Measurements from ENCODE around the gene ATP8B2. TPM values are rescaled to one million over a fixed set of nuclear protein-coding genes. Genes with fewer than 3 reads are reported as not detected.
A peak's percentile ranks its signal among the peaks of the same experiment; 100 is the strongest.

Gene ATP8B2
- total RNA-seq, 4 donors from 2014 or later, result 14.4 to 34.4 (median 22.0) TPM

DNA sequence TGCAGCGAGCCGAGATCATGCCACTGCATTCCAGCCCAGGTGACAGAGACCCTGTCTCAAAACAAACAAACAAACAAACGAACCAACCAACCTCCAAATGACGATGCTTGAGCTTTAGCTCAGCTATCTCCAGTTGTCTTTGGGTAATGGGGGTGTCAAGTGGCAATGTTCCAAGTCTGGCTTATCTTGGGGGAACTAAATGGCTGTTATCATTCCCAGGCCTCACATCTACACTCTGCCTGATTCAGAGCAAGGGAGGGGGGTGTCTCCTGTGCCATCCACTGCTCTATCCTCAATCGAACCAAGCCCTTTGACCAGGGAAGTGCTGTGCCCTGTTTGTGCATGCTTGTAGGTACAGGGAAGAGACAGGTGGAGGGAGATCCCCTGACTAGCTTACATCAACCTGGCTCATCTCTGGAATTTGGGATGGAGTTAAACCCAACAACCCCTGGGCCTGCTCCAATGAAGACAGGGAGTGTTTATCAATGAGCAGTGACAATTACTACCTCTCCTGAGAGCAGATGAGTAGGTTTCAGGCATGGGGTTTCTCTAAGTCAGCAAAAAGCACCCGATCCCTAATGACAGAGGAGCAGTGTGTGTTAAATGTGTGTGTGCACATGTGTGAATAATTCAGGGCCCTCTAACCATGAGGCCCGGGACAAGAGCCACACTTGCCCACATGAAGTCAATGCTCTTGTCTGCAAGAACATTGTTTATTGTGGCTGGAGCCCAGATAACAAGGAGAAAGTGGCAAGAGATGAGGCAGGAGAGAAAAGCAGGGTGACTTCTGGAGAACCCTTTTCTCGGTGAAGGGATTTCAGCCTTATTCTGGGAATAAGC lies 59.5 kb downstream of the ATP8B2 start:
- no peaks in the 10 kb centered on the region for H3K36me3 ChIP-seq
- H3K4me1 ChIP-seq, result peaks cover 12% of the 10 kb centered on the region
- H3K9me3 ChIP-seq, result no peaks in the 10 kb centered on the region
- no peak for DNase-seq (ENCODE audit: low spot score in 2 of 2)
- H3K27ac ChIP-seq, result no peak overlapping the region
- H3K27me3 ChIP-seq, result no peaks in the 10 kb centered on the region
- no peak overlapping the region for H3K4me3 ChIP-seq
- no peak for TF ChIP-seq POLR2A (IDR thresholded peaks at IDR 0.05)
- TF ChIP-seq EP300 (IDR thresholded peaks at IDR 0.05), result no peak
- TF ChIP-seq POLR2AphosphoS5 (IDR thresholded peaks at IDR 0.05), result no peak
- TF ChIP-seq, protein P1, sequence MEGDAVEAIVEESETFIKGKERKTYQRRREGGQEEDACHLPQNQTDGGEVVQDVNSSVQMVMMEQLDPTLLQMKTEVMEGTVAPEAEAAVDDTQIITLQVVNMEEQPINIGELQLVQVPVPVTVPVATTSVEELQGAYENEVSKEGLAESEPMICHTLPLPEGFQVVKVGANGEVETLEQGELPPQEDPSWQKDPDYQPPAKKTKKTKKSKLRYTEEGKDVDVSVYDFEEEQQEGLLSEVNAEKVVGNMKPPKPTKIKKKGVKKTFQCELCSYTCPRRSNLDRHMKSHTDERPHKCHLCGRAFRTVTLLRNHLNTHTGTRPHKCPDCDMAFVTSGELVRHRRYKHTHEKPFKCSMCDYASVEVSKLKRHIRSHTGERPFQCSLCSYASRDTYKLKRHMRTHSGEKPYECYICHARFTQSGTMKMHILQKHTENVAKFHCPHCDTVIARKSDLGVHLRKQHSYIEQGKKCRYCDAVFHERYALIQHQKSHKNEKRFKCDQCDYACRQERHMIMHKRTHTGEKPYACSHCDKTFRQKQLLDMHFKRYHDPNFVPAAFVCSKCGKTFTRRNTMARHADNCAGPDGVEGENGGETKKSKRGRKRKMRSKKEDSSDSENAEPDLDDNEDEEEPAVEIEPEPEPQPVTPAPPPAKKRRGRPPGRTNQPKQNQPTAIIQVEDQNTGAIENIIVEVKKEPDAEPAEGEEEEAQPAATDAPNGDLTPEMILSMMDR (IDR thresholded peaks at IDR 0.05), result no peak
- WGBS, result 63% methylated on average over 8 of the region's 8 CpGs

DNA sequence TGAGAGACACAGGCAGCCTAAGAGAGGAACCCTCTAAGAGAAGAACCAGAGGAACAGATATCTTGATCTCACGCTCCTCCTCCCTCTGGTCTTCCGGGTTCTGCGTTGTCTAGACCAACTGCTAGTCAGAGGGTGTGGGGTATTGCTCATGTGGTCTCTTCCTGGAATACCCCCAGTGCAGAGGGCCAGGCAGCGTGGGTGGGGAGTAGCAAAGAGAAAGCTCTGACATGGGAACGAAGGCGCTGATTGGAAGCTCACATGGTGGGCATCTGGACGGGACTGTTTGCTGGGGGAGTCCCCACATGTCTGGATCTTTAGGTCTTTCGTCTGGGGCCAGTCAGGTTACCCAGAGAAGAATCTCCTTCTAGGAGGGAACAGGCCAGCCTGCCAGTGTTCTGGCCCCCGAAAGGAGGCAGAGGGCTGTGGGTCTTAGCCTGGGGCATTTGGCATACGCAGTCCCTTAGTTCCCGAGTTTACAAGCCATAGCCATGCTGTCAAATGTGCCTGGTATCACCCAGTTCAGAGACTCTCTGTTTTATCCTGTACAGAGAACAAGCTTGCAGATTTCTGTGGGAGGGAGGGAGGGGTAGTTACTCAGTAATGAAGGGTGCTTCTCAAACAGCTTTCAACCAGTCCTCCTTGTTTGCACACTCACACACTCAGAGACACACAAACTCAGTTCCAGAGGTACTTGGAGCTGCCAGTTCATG lies 61.5 kb downstream of the ATP8B2 start:
- H3K9me3 ChIP-seq, result no peaks in the 10 kb centered on the region
- 56% methylated on average over 11 of the region's 11 CpGs for WGBS
- no peaks in the 10 kb centered on the region for H3K36me3 ChIP-seq
- no peaks in the 10 kb centered on the region for H3K27me3 ChIP-seq
- TF ChIP-seq, protein P1 (IDR thresholded peaks at IDR 0.05), result no peak
- no peak for TF ChIP-seq POLR2A (IDR thresholded peaks at IDR 0.05)
- TF ChIP-seq EP300 (IDR thresholded peaks at IDR 0.05), result no peak
- TF ChIP-seq POLR2AphosphoS5 (IDR thresholded peaks at IDR 0.05), result no peak
- H3K4me1 ChIP-seq, result peaks cover 16% of the 10 kb centered on the region
- no peak for DNase-seq (ENCODE audit: low spot score in 2 of 2)
- no peak overlapping the region for H3K4me3 ChIP-seq
- peak overlapping the region; percentile 38 for H3K27ac ChIP-seq

DNA sequence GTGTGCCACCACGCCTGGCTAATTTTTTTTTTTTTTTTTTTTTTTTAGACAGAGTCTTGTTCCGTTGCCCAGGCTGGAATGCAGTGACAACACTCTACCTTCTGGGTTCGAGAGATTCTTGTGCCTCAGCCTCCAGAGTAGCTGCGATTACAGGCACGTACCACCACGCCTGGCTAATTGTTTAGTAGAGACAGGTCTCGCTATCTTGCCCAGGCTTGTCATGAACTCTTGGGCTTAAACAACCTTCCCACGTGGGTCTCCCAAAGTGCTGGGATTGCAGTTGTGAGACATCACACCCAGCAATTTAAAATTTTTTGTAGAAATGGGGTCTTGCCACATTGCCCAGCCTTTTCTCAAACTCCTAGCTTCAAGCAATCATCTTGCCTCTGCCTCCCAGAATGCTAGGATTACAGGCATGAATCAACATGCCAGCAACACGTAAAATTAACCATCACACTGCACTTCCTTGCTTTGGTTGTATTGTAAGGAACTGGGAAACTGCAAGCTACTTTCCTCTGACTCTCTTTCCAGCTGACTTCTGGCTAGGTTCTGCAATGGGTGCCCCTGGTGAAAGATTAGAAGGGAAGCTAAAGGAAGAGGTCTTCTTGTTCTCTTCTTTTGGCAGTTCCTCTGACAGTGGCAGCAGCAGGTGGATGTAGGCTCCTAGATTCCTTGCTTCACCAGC lies 65.9 kb downstream of the ATP8B2 start:
- H3K27me3 ChIP-seq, result no peaks in the 10 kb centered on the region
- no peak for TF ChIP-seq POLR2AphosphoS5 (IDR thresholded peaks at IDR 0.05)
- TF ChIP-seq, protein P1 (IDR thresholded peaks at IDR 0.05), result no peak
- TF ChIP-seq POLR2A (IDR thresholded peaks at IDR 0.05), result no peak
- no peak for TF ChIP-seq EP300 (IDR thresholded peaks at IDR 0.05)
- DNase-seq (ENCODE audit: low spot score in 2 of 2), result no peak
- peaks cover 6% of the 10 kb centered on the region for H3K4me1 ChIP-seq
- WGBS, result 53% methylated on average over 9 of the region's 9 CpGs
- H3K9me3 ChIP-seq, result no peaks in the 10 kb centered on the region
- H3K36me3 ChIP-seq, result no peaks in the 10 kb centered on the region
- H3K4me3 ChIP-seq, result no peak overlapping the region
- H3K27ac ChIP-seq, result no peak overlapping the region

DNA sequence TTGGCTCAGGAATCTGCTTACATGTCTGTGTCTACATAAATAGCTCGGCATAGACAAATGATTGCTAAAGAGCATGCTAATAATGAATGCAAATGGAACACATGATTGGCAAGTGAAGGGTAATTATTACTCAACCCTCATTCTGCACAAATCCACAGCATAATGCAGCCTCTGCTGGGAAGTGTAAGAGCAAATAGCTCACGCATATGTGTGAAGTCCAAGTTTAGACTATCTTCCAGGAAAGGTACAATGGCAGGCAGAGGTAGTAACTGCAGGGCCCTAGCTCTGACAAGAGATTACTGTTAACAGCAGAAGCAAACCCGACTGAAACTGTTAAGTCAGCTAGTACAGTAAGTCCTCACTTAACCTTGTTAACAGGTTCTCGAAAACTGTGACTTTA lies 72.8 kb downstream of the ATP8B2 start:
- DNase-seq (ENCODE audit: low spot score in 2 of 2), result no peak
- no peaks in the 10 kb centered on the region for H3K9me3 ChIP-seq
- H3K36me3 ChIP-seq, result no peaks in the 10 kb centered on the region
- no peaks in the 10 kb centered on the region for H3K4me1 ChIP-seq
- WGBS, result 58% methylated on average over 4 of the region's 4 CpGs
- no peak overlapping the region for H3K27ac ChIP-seq
- H3K27me3 ChIP-seq, result no peaks in the 10 kb centered on the region
- no peak overlapping the region for H3K4me3 ChIP-seq
- no peak for TF ChIP-seq EP300 (IDR thresholded peaks at IDR 0.05)
- TF ChIP-seq POLR2A (IDR thresholded peaks at IDR 0.05), result no peak
- TF ChIP-seq POLR2AphosphoS5 (IDR thresholded peaks at IDR 0.05), result no peak
- TF ChIP-seq, protein P1 (IDR thresholded peaks at IDR 0.05), result no peak

All from suprapubic skin (tissue), 4 donors.